ENCODE results near the gene E4F1.

DNA sequence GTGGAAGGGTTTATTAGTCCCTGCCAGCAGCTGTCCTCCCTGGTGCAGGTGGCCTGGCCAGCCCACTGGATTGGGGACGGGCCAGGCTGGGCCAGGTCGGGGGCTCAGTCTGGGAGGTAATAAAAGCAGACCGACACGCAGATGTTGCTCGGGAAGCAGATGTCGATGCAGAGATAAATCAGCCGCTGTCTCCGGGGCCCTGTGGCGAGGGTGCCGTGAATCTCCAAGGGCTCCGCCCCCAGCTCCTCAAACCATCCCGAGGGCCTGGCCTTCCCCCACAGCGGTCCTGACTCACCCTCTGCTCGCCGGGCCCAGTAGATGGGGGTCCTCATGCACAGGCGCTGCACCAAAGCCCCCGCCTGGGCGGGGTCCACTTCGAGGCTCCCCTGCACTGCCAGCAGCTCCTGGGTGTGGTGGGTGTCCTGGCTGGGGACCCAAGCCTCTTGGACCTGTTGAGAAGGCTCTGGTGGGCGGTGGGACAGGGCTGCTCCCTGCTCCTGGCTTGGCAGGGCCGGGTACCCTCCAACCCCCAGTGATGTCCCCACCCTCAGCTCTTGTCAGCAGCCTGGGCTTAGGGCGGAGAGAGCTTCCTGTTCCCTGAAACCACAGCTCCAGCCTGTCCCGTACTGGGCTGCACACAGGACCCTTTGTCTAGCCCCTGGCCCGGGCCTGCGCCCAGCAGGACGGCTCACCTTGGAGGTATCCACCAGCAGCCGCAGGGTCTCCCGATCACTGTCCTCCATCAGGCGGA is 14.0 kb upstream of the E4F1 start:
- TF ChIP-seq, protein P1, sequence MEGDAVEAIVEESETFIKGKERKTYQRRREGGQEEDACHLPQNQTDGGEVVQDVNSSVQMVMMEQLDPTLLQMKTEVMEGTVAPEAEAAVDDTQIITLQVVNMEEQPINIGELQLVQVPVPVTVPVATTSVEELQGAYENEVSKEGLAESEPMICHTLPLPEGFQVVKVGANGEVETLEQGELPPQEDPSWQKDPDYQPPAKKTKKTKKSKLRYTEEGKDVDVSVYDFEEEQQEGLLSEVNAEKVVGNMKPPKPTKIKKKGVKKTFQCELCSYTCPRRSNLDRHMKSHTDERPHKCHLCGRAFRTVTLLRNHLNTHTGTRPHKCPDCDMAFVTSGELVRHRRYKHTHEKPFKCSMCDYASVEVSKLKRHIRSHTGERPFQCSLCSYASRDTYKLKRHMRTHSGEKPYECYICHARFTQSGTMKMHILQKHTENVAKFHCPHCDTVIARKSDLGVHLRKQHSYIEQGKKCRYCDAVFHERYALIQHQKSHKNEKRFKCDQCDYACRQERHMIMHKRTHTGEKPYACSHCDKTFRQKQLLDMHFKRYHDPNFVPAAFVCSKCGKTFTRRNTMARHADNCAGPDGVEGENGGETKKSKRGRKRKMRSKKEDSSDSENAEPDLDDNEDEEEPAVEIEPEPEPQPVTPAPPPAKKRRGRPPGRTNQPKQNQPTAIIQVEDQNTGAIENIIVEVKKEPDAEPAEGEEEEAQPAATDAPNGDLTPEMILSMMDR (IDR thresholded peaks at IDR 0.05), result no peak
- TF ChIP-seq POLR2A (IDR thresholded peaks at IDR 0.05) (no peak), EP300 (IDR thresholded peaks at IDR 0.05) (no peak)

All from tibial nerve (tissue), 4 donors.